ENCODE data around the gene ZNF785.
A peak's percentile ranks its signal among the peaks of the same experiment; 100 is the strongest.
"Not testable (repeated sequence)": the region's sequence is repeated elsewhere in the genome, so short reads cannot be mapped to it uniquely, and the experiment has no call there.

Gene ZNF785

DNA sequence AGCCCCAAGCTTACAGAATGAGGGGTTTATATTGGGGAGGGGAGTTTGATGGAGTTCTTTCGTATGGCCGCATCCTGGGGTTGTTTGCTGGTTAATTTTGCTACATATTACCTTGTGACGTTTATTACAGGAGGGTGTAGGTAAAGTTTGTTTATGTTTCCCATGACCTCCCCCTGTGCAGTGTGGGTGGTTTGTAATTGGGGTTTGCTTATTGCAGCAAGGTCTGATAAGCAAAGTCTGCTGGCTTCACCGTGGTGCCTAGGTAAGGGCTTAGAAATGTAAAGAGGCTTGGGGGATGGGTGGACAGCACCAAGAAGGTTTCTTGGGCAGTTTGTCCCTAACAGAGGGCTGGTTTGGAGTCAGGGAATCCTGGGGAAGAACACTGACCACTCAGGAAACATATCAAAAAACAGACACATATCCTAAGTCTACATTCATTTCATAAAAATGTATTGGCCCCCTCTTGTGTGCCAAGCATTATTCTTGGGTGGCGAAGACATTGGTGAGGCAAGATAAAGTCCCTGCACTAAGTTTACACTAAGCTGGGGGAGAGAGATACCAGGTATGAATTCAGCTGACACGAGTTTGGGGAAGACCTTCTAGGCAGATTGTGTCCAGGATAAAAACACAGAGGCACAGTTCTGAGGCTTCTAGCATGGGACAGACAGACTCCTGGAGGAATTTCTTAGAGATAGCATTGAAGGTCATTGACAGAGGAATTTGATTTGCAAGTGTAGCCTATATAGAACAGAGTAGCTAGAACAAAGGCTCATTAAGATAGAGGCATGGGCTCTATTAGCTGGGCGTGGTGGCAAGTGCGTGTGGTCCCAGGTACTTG is 36.9 kb downstream of the ZNF785 start:
- DNase-seq = peak in 1 of 2 experiments; percentile 76
- TF ChIP-seq POLR2A (IDR thresholded peaks at IDR 0.05; ENCODE audit: low read length) = no peak
- TF ChIP-seq GATA1 (IDR thresholded peaks at IDR 0.05; ENCODE audit: low read depth, low read length) = no peak

DNA sequence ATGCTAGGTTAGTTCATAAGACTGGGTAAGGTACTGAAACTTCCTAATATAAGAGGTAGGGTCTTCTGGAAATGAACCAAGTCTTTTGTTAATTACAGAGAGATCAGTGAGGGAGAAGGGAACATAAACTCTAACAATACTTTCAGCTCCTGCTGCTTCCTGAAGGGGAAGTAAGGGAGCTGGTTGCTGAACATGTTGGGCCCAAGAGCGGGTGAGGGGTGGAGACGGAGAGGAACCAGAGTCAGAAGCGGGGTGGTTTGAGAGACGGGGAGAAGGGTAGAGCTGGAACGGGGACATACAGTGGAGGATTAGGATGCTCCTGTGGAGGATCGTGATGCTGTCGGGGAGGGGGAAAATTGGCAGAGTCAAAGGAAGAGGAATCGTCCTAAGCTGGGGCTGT is 39.4 kb downstream of the ZNF785 start:
- TF ChIP-seq GATA1 (IDR thresholded peaks at IDR 0.05; ENCODE audit: low read depth, low read length) (no peak), POLR2A (IDR thresholded peaks at IDR 0.05; ENCODE audit: low read length) (no peak)
- no peak for DNase-seq

DNA sequence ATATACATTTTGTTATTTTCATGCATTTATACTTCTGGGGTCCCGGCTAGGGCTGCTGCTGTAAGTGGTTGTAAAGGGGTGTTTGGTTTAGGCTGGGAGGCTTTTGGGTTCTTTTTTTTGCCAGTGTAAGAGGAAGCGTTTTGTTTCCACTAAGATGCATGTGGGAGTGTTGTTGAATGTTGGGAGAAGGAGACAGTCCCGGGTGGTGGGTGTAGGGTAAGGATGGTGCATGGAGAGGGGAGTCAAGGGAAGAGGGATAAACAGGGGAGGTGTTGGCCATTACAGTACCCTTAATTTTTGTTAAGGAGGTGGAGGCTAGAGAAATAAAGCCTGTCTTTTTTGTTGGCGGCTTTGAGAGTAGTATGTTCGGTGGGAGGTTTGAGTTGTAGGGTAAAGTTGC is 42.4 kb downstream of the ZNF785 start:
- TF ChIP-seq GATA1 (IDR thresholded peaks at IDR 0.05; ENCODE audit: low read depth, low read length) (no peak), POLR2A (IDR thresholded peaks at IDR 0.05; ENCODE audit: low read length) (no peak)
- DNase-seq = no peak

DNA sequence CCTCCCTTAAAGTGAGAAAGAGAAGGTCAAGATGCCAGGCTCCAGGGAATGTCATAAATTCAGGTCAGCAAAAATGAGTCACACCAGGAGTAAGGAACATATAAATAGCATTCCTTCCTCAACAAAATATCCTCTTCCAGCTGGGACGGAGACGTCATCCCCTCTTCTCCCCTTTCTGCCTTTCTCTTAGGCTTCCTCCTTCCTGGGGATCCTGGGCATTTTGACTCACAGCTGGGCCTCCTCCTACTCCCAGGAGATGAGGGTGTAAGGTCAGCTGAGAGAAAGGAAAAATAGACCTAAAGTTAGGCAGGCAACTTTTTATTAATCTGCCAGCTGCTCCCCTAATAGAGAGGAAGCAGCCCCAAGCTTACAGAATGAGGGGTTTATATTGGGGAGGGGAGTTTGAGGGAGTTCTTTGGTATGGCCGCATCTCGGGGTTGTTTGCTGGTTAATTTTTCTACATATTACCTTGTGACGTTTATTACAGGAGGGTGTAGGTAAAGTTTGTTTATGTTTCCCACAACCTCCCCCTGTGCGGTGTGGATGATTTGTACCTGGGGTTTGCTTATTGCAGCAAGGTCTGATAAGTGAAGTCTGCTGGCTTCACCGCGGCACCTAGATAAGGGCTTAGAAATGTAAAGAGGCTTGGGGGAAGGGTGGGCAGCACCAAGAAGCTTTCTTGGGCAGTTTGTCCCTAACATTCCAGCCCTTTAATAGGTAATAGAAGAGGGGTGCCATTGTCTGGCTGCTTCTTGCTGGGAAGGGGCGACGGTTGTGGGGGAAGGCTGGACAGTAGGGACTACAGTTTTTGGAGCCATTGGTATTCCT is 43.8 kb downstream of the ZNF785 start:
- peak in 1 of 2 experiments; percentile 46 for DNase-seq
- no peak for TF ChIP-seq GATA1 (IDR thresholded peaks at IDR 0.05; ENCODE audit: low read depth, low read length)
- no peak for TF ChIP-seq POLR2A (IDR thresholded peaks at IDR 0.05; ENCODE audit: low read length)

DNA sequence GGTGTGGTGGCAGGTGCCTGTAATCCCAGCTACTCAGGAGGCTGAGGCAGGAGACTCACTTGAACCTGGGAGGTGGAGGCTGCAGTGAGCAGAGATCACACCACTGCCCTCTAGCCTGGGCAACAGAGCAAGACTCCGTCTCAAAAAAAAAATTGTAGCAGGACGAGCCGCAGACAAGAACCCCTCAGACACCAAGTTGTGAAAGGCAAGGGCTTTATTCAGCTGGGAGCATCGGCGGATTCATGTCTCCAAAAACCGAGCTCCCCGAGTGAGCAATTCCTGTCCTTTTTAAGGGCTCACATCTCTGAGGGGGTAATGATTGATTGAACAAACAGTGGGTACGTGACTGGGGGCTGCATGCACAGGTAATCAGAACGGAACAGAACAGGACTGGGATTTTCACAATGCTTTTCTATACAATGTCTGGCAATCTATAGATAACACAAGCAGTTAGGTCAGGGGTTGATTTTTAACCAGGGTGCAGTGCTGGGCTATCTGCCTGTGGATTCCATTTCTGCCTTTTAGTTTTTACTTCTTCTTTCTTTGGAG is 44.5 kb downstream of the ZNF785 start:
- DNase-seq = not testable (repeated sequence)

DNA sequence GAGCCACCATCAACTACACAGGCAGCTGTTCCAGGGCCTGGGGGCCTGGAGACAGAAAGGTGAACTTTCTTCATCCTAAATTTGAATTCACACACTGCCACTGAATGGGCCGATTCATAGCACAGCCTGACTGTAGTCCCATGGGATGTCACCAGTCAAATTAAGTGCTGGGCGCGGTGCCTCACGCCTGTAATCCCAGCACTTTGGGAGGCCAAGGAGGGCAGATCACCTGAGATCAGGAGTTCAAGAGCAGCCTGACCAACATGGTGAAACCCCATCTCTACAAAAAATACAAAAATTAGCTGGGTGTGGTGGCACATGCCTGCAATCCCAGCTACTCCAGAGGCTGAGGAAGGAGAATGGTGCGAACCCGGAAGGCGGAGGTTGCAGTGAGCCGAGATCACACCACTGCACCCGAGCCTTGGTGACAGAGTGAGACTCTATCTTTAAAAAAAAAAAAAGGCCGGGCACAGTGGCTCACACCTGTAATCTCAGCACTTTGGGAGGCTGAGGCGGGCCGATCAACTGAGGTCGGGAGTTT is 45.4 kb downstream of the ZNF785 start:
- not testable (repeated sequence) for DNase-seq

DNA sequence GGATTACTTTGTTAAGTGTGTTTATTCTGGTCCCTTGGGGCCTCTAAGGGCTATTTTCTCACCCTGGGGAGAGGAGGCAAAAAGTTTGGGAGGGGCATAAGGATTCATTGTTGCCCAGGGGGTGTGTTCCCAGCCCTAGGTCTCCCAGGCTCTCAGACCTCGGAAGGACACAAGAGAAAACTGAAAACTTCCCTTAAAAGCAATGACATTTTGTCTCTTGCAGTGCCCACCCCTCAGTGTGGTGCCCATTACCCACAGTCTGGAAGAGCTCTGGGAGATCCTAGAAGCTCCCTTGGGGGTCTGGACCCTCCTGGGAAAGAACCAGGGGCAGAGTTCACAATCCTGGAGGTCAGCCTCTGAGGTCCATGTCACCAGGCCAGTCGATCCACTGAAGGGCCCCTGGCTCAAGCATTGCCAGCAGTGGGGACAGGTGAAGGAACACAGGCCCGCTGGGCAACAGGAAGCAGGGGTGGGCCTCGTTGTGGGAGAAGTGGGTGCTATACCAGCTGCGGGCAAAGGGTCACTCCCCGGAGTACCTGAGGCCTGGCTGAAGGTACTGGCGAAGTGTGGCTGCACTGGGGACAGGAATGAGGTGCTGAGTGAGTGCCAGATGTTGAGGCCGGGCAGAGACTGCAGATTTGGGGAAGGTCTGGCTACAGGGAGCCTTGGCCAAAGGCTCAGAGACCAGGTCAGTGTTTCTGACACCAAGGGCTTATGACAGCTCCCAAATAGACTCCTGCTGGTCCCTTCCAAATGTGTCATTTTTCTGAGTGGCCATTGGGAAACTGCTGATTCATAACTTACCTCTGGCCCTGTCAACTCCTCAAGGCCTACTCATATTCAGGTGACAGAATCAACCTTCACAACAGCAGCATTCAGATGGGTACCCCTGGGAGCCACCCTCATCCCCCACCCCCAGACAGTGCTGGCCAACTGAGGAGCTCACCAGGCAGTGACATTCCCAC is 46.2 kb downstream of the ZNF785 start:
- DNase-seq = no peak
- TF ChIP-seq GATA1 (IDR thresholded peaks at IDR 0.05; ENCODE audit: low read depth, low read length) (no peak), POLR2A (IDR thresholded peaks at IDR 0.05; ENCODE audit: low read length) (no peak)

DNA sequence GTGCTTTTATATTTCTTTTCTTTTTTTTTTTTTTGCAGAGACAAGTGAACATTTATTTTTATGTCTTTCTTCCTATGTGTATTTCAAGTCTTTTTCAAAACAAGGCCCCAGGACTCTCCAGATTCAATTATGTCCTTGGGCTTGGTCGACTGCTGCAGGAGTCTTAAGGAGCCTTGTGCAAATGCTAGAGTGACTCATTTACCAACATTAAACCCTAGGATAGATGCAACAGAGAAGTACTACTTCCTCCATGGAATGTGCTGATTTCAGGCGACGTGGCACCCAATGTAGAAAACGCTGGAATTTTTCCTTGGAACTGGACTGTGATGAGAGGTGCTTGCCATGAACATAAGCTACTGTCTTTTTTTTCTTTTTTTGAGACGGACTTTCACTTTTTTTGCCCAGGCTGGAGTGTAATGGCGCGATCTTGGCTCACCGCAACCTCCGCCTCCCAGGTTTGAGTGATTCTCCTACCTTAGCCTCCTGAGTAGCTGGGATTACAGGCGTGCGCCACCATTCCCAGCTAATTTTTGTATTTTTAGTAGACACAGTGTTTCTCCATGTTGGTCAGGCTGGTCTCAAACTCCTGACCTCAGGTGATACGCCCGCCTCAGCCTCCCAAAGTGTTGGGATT is 49.0 kb downstream of the ZNF785 start:
- not testable (repeated sequence) for DNase-seq

DNA sequence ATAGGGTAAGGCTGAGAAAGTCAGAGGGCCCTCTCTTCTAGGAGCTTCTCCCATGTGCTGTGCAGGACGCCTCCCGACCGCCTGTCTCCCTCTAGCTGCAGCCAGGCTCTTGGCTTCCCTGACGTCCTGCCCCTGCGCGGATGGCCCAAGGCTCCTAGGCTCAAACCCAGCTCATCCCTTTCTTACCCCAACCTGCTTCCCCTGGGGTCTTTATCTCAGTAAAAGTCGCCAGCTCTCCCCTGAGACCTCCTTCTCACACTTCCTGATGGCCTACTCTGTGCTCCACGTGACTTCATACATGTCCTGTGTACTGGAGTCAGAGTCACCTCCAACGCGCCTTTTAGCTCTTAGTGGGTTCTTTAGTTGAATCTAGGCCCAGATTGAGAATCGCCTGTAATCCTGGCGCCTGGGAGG is 49.7 kb downstream of the ZNF785 start:
- TF ChIP-seq GATA1 (IDR thresholded peaks at IDR 0.05; ENCODE audit: low read depth, low read length) (no peak), POLR2A (IDR thresholded peaks at IDR 0.05; ENCODE audit: low read length) (no peak)
- DNase-seq = peak; percentile 82 to 83

DNA sequence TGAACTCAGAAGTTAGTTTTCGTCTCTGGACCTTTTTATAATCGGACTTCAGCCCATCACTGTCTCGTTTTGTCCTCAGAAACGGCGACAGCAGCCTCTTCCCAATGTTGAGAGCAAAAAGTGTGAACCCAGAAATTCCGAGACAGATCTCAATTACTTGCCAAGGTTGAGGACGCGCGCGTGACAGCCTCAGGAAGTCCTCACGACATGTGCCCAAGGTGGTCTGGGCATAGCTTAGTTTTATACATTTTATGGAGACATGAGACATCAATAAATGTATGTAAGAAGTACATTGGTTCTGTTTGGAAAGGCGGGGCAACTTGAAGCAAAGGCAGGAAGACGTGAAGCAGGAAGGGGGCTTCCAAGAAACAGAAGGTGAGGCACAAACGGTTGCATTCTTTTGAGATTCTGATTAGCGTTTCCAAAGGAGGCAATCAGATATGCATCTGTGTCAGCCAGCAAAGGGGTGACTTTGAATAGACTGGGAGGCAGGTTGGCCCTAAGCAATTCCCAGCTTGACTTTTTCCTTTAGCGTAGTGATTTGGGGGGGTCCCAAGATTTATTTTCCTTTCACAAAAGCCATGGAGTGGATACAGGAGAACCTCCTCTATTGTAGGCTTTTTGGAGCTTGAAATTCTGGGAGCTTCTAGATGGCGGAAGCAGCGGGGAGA is 50.3 kb downstream of the ZNF785 start:
- DNase-seq = no peak

DNA sequence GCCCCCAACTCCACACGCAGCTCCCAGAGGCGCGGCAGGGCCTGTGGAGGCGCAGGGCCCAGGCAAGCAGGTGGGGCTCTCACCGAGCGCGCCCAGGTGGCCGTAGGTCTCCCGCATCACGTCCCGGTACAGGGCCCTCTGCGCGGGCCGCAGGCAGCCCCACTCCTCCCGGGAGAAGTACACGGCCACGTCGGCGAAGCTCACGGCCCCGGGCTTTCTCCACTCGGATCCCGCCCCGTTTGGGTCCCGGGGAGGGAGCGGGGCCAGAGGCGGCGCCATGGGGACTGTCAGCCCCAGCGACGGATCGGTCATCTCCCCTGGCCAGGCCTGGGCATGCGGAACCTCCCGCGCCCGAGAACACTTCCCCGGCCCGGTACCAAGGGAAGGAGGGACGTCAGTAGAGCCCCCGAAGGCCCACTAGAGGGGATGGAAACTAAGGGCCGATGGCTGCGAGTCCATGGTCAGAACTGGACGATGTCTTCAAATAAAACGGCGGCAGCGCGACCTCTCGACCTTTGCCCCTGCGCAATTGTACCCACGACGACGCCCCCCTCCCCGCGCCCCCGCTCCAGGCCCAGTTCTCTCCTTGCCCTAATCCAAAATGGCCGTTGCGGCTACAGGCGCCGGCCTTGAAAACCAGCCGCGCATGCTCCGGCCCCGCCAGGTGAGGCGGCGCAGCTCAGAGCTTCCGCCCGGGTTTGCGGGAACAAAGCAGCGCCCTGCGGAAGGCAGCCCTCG is 51.0 kb downstream of the ZNF785 start, which contains the start of gene ZNF747:
TSS of gene ZNF747 (minus strand) at position 491 of the 738 bp plus-strand sequence. CDS start at position 312, 179 bp downstream.
- TF ChIP-seq POLR2A (IDR thresholded peaks at IDR 0.05; ENCODE audit: low read length) = no peak
- no peak for TF ChIP-seq GATA1 (IDR thresholded peaks at IDR 0.05; ENCODE audit: low read depth, low read length)
- peak; percentile 89 to 91 for DNase-seq

More for the DNA sequence above, 50.3 kb downstream of the ZNF785 start:
- TF ChIP-seq GATA1 (IDR thresholded peaks at IDR 0.05; ENCODE audit: low read depth, low read length) (no peak), POLR2A (IDR thresholded peaks at IDR 0.05; ENCODE audit: low read length) (peak; percentile 73)
